SU-DHL-6 (cell line): Measurements from ENCODE around the gene TUBA4B.

Source experiments
- EZH2phosphoT487 ChIP-seq: fragments of 200-600 bp; sonication (generic), shearing (Covaris generic); conservative IDR thresholded peaks from 2 replicates; pipeline ENCODE4 v1.6.1; 2018; ENCODE audit warnings: mild to moderate bottlenecking, antibody characterized with exemption, low read length, moderate library complexity, mixed read lengths
- TF ChIP-seq, protein P1 (sequence below): fragments of 200-600 bp; sonication (generic); IDR thresholded peaks from one replicate; pipeline ENCODE4 v1.5.1; 2017; ENCODE audit warnings: antibody characterized with exemption, mild to moderate bottlenecking, low read length, moderate library complexity; ENCODE audit not compliant: insufficient read depth, poor library complexity, severe bottlenecking

- TF ChIP-seq, protein P1, sequence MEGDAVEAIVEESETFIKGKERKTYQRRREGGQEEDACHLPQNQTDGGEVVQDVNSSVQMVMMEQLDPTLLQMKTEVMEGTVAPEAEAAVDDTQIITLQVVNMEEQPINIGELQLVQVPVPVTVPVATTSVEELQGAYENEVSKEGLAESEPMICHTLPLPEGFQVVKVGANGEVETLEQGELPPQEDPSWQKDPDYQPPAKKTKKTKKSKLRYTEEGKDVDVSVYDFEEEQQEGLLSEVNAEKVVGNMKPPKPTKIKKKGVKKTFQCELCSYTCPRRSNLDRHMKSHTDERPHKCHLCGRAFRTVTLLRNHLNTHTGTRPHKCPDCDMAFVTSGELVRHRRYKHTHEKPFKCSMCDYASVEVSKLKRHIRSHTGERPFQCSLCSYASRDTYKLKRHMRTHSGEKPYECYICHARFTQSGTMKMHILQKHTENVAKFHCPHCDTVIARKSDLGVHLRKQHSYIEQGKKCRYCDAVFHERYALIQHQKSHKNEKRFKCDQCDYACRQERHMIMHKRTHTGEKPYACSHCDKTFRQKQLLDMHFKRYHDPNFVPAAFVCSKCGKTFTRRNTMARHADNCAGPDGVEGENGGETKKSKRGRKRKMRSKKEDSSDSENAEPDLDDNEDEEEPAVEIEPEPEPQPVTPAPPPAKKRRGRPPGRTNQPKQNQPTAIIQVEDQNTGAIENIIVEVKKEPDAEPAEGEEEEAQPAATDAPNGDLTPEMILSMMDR = no peak
- no peak for TF ChIP-seq EZH2phosphoT487
Observed at GRCh38 chr2:219249203-219249980, 3.7 kb upstream of the TUBA4B start.
